ENCODE measurements around the gene ICAM1.

ICAM1 gene

DNA sequence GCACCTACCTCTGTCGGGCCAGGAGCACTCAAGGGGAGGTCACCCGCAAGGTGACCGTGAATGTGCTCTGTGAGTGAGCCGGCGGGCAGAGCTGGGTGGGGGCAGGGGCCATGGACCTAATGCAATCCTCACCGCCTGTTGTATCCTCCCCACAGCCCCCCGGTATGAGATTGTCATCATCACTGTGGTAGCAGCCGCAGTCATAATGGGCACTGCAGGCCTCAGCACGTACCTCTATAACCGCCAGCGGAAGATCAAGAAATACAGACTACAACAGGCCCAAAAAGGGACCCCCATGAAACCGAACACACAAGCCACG lies 14.0 kb downstream of the ICAM1 start:
- FAIRE-seq (no peak), DNase-seq (ENCODE audit: insufficient read length, low spot score) (no peak)
- TF ChIP-seq POU2F2 (IDR thresholded peaks at IDR 0.05; ENCODE audit: low read depth, low read length) (no peak), POLR2AphosphoS5 (IDR thresholded peaks at IDR 0.05; ENCODE audit: low read depth, low read length) (no peak), SPI1 (IDR thresholded peaks at IDR 0.05; ENCODE audit: low read depth, low read length) (no peak), TAF1 (IDR thresholded peaks at IDR 0.05; ENCODE audit: low read depth, low read length) (no peak), PAX5 (IDR thresholded peaks at IDR 0.05; ENCODE audit: insufficient read depth, low read length, severe bottlenecking) (no peak), POLR2A (IDR thresholded peaks at IDR 0.05; ENCODE audit: low read depth, low read length) (no peak)

- FAIRE-seq (no peak), DNase-seq (ENCODE audit: insufficient read length, low spot score) (no peak)
- peak; percentile 45 for TF ChIP-seq SPI1 (IDR thresholded peaks at IDR 0.05; ENCODE audit: low read depth, low read length)
- no peak for TF ChIP-seq TAF1 (IDR thresholded peaks at IDR 0.05; ENCODE audit: low read depth, low read length)
- peak; percentile 62 for TF ChIP-seq POLR2A (IDR thresholded peaks at IDR 0.05; ENCODE audit: low read depth, low read length)
- TF ChIP-seq POLR2AphosphoS5 (IDR thresholded peaks at IDR 0.05; ENCODE audit: low read depth, low read length): peak; percentile 34
Observed at GRCh38 chr19:10285393-10285792, 14.5 kb downstream of the ICAM1 start.

DNA sequence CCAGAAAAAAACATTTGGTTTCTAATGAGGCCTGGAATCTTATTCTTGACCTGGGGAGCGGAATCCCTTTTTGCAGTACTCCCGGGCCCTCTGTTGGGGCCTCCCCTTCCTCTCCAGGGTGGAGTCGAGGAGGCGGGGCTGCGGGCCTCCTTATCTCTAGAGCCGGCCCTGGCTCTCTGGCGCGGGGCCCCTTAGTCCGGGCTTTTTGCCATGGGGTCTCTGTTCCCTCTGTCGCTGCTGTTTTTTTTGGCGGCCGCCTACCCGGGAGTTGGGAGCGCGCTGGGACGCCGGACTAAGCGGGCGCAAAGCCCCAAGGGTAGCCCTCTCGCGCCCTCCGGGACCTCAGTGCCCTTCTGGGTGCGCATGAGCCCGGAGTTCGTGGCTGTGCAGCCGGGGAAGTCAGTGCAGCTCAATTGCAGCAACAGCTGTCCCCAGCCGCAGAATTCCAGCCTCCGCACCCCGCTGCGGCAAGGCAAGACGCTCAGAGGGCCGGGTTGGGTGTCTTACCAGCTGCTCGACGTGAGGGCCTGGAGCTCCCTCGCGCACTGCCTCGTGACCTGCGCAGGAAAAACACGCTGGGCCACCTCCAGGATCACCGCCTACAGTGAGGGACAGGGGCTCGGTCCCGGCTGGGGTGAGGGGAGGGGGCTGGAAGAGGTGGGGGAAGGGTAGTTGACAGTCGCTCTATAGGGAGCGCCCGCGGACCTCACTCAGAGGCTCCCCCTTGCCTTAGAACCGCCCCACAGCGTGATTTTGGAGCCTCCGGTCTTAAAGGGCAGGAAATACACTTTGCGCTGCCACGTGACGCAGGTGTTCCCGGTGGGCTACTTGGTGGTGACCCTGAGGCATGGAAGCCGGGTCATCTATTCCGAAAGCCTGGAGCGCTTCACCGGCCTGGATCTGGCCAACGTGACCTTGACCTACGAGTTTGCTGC lies 16.1 kb downstream of the ICAM1 start, which contains the start of gene ICAM4:
TSS of gene ICAM4 (plus strand) at position 153 of the 935 bp plus-strand sequence. CDS start at position 211, 58 bp downstream.
- TF ChIP-seq POU2F2 (IDR thresholded peaks at IDR 0.05; ENCODE audit: low read depth, low read length) (0 out of 2 replicates have a peak, but pooled peaks have one; percentile 6), POLR2AphosphoS5 (IDR thresholded peaks at IDR 0.05; ENCODE audit: low read depth, low read length) (no peak)
- peak; percentile 56 for FAIRE-seq
- no peak for DNase-seq (ENCODE audit: insufficient read length, low spot score)

DNA sequence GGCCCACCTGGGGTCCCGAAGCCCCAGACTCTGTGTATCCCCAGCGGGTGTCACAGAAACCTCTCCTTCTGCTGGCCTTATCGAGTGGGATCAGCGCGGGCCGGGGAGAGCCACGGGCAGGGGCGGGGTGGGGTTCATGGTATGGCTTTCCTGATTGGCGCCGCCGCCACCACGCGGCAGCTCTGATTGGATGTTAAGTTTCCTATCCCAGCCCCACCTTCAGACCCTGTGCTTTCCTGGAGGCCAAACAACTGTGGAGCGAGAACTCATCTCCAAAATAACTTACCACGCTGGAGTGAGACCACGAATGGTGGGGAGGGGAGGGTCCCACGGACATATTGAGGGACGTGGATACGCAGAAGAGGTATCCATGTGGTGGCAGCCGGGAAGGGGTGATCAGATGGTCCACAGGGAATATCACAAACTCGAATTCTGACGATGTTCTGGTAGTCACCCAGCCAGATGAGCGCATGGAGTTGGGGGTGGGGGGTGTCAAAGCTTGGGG lies 17.8 kb downstream of the ICAM1 start:
- FAIRE-seq: peak; percentile 91
- DNase-seq (ENCODE audit: insufficient read length, low spot score): no peak
- TF ChIP-seq PAX5 (IDR thresholded peaks at IDR 0.05; ENCODE audit: insufficient read depth, low read length, severe bottlenecking) (no peak), POLR2A (IDR thresholded peaks at IDR 0.05; ENCODE audit: low read depth, low read length) (no peak), POU2F2 (IDR thresholded peaks at IDR 0.05; ENCODE audit: low read depth, low read length) (no peak), SPI1 (IDR thresholded peaks at IDR 0.05; ENCODE audit: low read depth, low read length) (no peak), POLR2AphosphoS5 (IDR thresholded peaks at IDR 0.05; ENCODE audit: low read depth, low read length) (no peak)

DNA sequence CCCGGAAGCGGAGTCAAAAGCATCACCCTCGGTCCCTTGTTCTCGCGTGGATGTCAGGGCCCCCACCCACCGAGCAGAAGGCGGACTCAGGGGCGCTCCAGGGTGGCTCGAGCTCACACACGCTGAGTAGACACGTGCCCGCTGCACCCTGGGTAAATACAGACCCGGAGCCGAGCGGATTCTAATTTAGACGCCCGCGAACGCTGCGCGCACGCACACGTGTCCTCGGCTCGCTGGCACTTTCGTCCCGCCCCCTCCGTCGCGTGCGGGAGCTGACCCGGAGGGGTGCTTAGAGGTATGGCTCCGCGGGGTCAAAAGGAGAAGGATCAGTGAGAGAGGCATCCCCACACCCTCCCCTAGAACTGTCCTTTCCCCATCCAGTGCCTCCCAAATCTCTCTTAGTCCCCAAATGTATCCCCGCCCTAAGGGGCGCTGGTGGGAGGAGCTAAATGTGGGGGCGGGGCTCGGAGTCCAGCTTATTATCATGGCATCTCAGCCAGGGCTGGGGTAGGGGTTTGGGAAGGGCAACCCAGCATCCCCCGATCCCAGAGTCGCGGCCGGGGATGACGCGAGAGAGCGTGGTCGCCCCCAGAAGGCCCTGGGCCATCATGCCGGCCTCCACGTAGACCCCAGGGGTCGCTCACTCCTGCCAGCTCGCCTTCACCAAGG lies 18.4 kb downstream of the ICAM1 start:
- DNase-seq (ENCODE audit: insufficient read length, low spot score): no peak
- peak; percentile 88 for FAIRE-seq
- no peak for TF ChIP-seq POLR2A (IDR thresholded peaks at IDR 0.05; ENCODE audit: low read depth, low read length)
- TF ChIP-seq PAX5 (IDR thresholded peaks at IDR 0.05; ENCODE audit: insufficient read depth, low read length, severe bottlenecking): no peak
- no peak for TF ChIP-seq POU2F2 (IDR thresholded peaks at IDR 0.05; ENCODE audit: low read depth, low read length)
- TF ChIP-seq SPI1 (IDR thresholded peaks at IDR 0.05; ENCODE audit: low read depth, low read length): no peak
- TF ChIP-seq TAF1 (IDR thresholded peaks at IDR 0.05; ENCODE audit: low read depth, low read length): no peak
- TF ChIP-seq POLR2AphosphoS5 (IDR thresholded peaks at IDR 0.05; ENCODE audit: low read depth, low read length): no peak

GRCh38 chr19:10289836-10290356 lies 19.0 kb downstream of the ICAM1 start, which contains the start of gene ICAM5:
TSS of gene ICAM5 (plus strand) at chr19:10289952. CDS start at chr19:10290044, 92 bp downstream.
- TF ChIP-seq TAF1 (IDR thresholded peaks at IDR 0.05; ENCODE audit: low read depth, low read length): no peak
- no peak for TF ChIP-seq POLR2AphosphoS5 (IDR thresholded peaks at IDR 0.05; ENCODE audit: low read depth, low read length)
- TF ChIP-seq POU2F2 (IDR thresholded peaks at IDR 0.05; ENCODE audit: low read depth, low read length): no peak
- TF ChIP-seq SPI1 (IDR thresholded peaks at IDR 0.05; ENCODE audit: low read depth, low read length): no peak
- no peak for TF ChIP-seq POLR2A (IDR thresholded peaks at IDR 0.05; ENCODE audit: low read depth, low read length)
- no peak for TF ChIP-seq PAX5 (IDR thresholded peaks at IDR 0.05; ENCODE audit: insufficient read depth, low read length, severe bottlenecking)
- DNase-seq (ENCODE audit: insufficient read length, low spot score): no peak
- no peak for FAIRE-seq

GRCh38 chr19:10290357-10290875 lies 19.5 kb downstream of the ICAM1 start:
- no peak for FAIRE-seq
- no peak for DNase-seq (ENCODE audit: insufficient read length, low spot score)
- no peak for TF ChIP-seq SPI1 (IDR thresholded peaks at IDR 0.05; ENCODE audit: low read depth, low read length)
- TF ChIP-seq TAF1 (IDR thresholded peaks at IDR 0.05; ENCODE audit: low read depth, low read length): no peak
- TF ChIP-seq POLR2A (IDR thresholded peaks at IDR 0.05; ENCODE audit: low read depth, low read length): no peak
- TF ChIP-seq PAX5 (IDR thresholded peaks at IDR 0.05; ENCODE audit: insufficient read depth, low read length, severe bottlenecking): no peak
- no peak for TF ChIP-seq POU2F2 (IDR thresholded peaks at IDR 0.05; ENCODE audit: low read depth, low read length)
- no peak for TF ChIP-seq POLR2AphosphoS5 (IDR thresholded peaks at IDR 0.05; ENCODE audit: low read depth, low read length)

GRCh38 chr19:10290876-10291553 lies 20.1 kb downstream of the ICAM1 start:
- TF ChIP-seq POLR2AphosphoS5 (IDR thresholded peaks at IDR 0.05; ENCODE audit: low read depth, low read length) (no peak), TAF1 (IDR thresholded peaks at IDR 0.05; ENCODE audit: low read depth, low read length) (no peak), POLR2A (IDR thresholded peaks at IDR 0.05; ENCODE audit: low read depth, low read length) (no peak), PAX5 (IDR thresholded peaks at IDR 0.05; ENCODE audit: insufficient read depth, low read length, severe bottlenecking) (no peak), SPI1 (IDR thresholded peaks at IDR 0.05; ENCODE audit: low read depth, low read length) (no peak), POU2F2 (IDR thresholded peaks at IDR 0.05; ENCODE audit: low read depth, low read length) (no peak)
- FAIRE-seq (peak; percentile 33), DNase-seq (ENCODE audit: insufficient read length, low spot score) (no peak)
